Neuronal stem cell (in vitro differentiated cells): Measurements from ENCODE around the gene SBNO2.
A peak's percentile ranks its signal among the peaks of the same experiment; 100 is the strongest.

Experiments
- DNase-seq: peaks from one replicate; pipeline ENCODE4 v3.0.0-alpha.2; 2013; ENCODE audit warnings: low spot score
- H2AFZ ChIP-seq: one replicate; pipeline ENCODE4 v1.6.1; 2013; ENCODE audit warnings: mild to moderate bottlenecking, low read length, inconsistent platforms
- H2AK5ac ChIP-seq: 2 replicates; pipeline ENCODE4 v1.6.1; 2013; ENCODE audit warnings: low read depth, mild to moderate bottlenecking, inconsistent platforms, low read length, moderate library complexity, mixed read lengths
- H2BK120ac ChIP-seq: 2 replicates; pipeline ENCODE4 v1.6.1; 2013; ENCODE audit warnings: low read depth, mild to moderate bottlenecking, inconsistent platforms, low read length, moderate library complexity, mixed read lengths
- H2BK12ac ChIP-seq: one replicate; pipeline ENCODE4 v1.6.1; 2013; ENCODE audit warnings: low read length, inconsistent platforms
- H2BK15ac ChIP-seq: 2 replicates; pipeline ENCODE4 v1.6.1; 2013; ENCODE audit warnings: mild to moderate bottlenecking, low read length, inconsistent platforms, mixed read lengths
- H2BK5ac ChIP-seq: one replicate; pipeline ENCODE4 v1.6.1; 2013; ENCODE audit warnings: inconsistent platforms, mild to moderate bottlenecking, low read length, moderate library complexity
- H3K14ac ChIP-seq: one replicate; pipeline ENCODE4 v1.6.1; 2013; ENCODE audit warnings: low read length, inconsistent platforms
- H3K18ac ChIP-seq: 2 replicates; pipeline ENCODE4 v1.6.1; 2013; ENCODE audit warnings: low read length, inconsistent platforms
- H3K23ac ChIP-seq: 2 replicates; pipeline ENCODE4 v1.6.1; 2013; ENCODE audit warnings: low read depth, mild to moderate bottlenecking, mixed read lengths, low read length, inconsistent platforms; ENCODE audit not compliant: poor library complexity
- H3K27ac ChIP-seq: replicated peaks from 3 replicates; pipeline ENCODE4 v1.5.1; 2013; ENCODE audit warnings: low read length, inconsistent platforms
- H3K27me3 ChIP-seq, 3 experiments: 2 replicates each; pipeline ENCODE4 v1.6.1; 2013; ENCODE audit warnings: low read length in 3 of 3, mild to moderate bottlenecking in 2 of 3, inconsistent platforms in 1 of 3, low read depth in 1 of 3, mixed read lengths in 1 of 3, moderate library complexity in 1 of 3; ENCODE audit not compliant: control insufficient read depth in 3 of 3, insufficient read depth in 3 of 3
- H3K36me3 ChIP-seq, 2 donors: replicated peaks in 1 of 2; 2 replicates each; pipeline ENCODE4 v1.6.1; 2013; ENCODE audit warnings: low read length in 2 of 2; ENCODE audit not compliant: control insufficient read depth in 2 of 2, insufficient read depth in 2 of 2
- H3K4ac ChIP-seq: 2 replicates; pipeline ENCODE4 v1.6.1; 2013; ENCODE audit warnings: inconsistent platforms, mild to moderate bottlenecking, low read length, moderate library complexity
- H3K4me1 ChIP-seq, 2 donors: 1 replicate in 1 of 2; 2 replicates in 1 of 2; pipeline ENCODE4 v1.6.1; 2013; ENCODE audit warnings: low read length in 2 of 2, low read depth in 1 of 2; ENCODE audit not compliant: control insufficient read depth in 2 of 2, insufficient read depth in 1 of 2
- H3K4me2 ChIP-seq: one replicate; pipeline ENCODE4 v1.6.1; 2013; ENCODE audit warnings: mild to moderate bottlenecking, low read length, inconsistent platforms; ENCODE audit not compliant: insufficient read depth, poor library complexity, severe bottlenecking
- H3K4me3 ChIP-seq, 2 donors: 2 replicates each; pipeline ENCODE4 v1.5.1; 2013; ENCODE audit warnings: low read length in 2 of 2, mild to moderate bottlenecking in 2 of 2, inconsistent platforms in 1 of 2, moderate library complexity in 1 of 2
- H3K79me1 ChIP-seq: one replicate; pipeline ENCODE4 v1.6.1; 2013; ENCODE audit warnings: low read depth, mild to moderate bottlenecking, inconsistent platforms, low read length, moderate library complexity
- H3K9ac ChIP-seq: one replicate; pipeline ENCODE4 v1.6.1; 2013; ENCODE audit warnings: mild to moderate bottlenecking, low read depth, low read length, inconsistent platforms; ENCODE audit not compliant: poor library complexity
- H3K9me3 ChIP-seq, 2 donors: replicated peaks in 1 of 2; 2 replicates each; pipeline versions ENCODE3 to v1.6.1; 2013; ENCODE audit warnings: low read length in 2 of 2, mild to moderate bottlenecking in 2 of 2, inconsistent platforms in 1 of 2, low read depth in 1 of 2, mixed read lengths in 1 of 2, moderate library complexity in 1 of 2; ENCODE audit not compliant: control insufficient read depth in 2 of 2, insufficient read depth in 1 of 2
- H4K8ac ChIP-seq: one replicate; pipeline ENCODE4 v1.6.1; 2013; ENCODE audit warnings: low read depth, mild to moderate bottlenecking, inconsistent platforms, low read length, moderate library complexity
- H4K91ac ChIP-seq: one replicate; pipeline ENCODE4 v1.6.1; 2013; ENCODE audit warnings: low read length, low read depth, mild to moderate bottlenecking, inconsistent platforms; ENCODE audit not compliant: poor library complexity
- WGBS, 2 donors: extraction: QIAGEN DNeasy Blood & Tissue Kit; methylation state at CpG; one replicate each; pipeline ENCODE4 v1.1.7; 2013; ENCODE audit warnings: missing lambda C conversion rate in 2 of 2, mixed read lengths in 1 of 2; ENCODE audit not compliant: insufficient read length in 2 of 2, insufficient replicate concordance in 1 of 2; ENCODE audit errors: extremely low coverage in 2 of 2; 5-methylcytosine and 5-hydroxymethylcytosine counted together

The SBNO2 gene

GRCh38 chr19:1140272-1141027 is 33.6 kb downstream of the SBNO2 start:
- Histone ChIP-seq H2BK5ac (no peak overlapping the region), H3K27ac (no peak overlapping the region), H2BK120ac (no peak overlapping the region), H3K4ac (no peak overlapping the region), H2BK15ac (no peak overlapping the region), H3K4me1 (no peaks in the 10 kb centered on the region), H3K27me3 (no peaks in the 10 kb centered on the region), H3K4me2 (no peak overlapping the region), H3K18ac (no peak overlapping the region), H3K9ac (peak overlapping the region; percentile 44), H4K91ac (no peak overlapping the region), H3K79me1 (peaks cover 7% of the 10 kb centered on the region), H4K8ac (no peak overlapping the region), H3K23ac (no peak overlapping the region), H2AK5ac (no peak overlapping the region), H3K4me3 (no peak overlapping the region), H3K9me3 (peaks cover 2% of the 10 kb centered on the region in 2 donors), H2BK12ac (no peak overlapping the region), H3K36me3 (peaks cover 11 to 15% of the 10 kb centered on the region in 2 donors), H2AFZ (no peak overlapping the region), H3K14ac (no peak overlapping the region)
- no peak for DNase-seq
- WGBS, 2 donors = no CpG with 5 or more reads among the region's 39 CpGs

GRCh38 chr19:1139126-1139525 is 34.9 kb downstream of the SBNO2 start:
- no CpG with 5 or more reads among the region's 15 CpGs for WGBS, 2 donors
- Histone ChIP-seq H2AFZ (no peak overlapping the region), H4K91ac (no peak overlapping the region), H3K14ac (no peak overlapping the region), H3K27me3 (no peaks in the 10 kb centered on the region), H2BK12ac (no peak overlapping the region), H3K79me1 (peaks cover 9% of the 10 kb centered on the region), H3K4me2 (no peak overlapping the region), H3K18ac (no peak overlapping the region), H2BK120ac (no peak overlapping the region), H2AK5ac (no peak overlapping the region), H3K9me3 (peaks cover 2% of the 10 kb centered on the region in 2 donors), H3K4me1 (no peaks in the 10 kb centered on the region), H3K4ac (no peak overlapping the region), H3K9ac (peak overlapping the region; percentile 50), H2BK15ac (no peak overlapping the region), H3K4me3 (no peak overlapping the region), H3K36me3 (peaks cover 11 to 17% of the 10 kb centered on the region in 2 donors), H3K27ac (no peak overlapping the region), H4K8ac (no peak overlapping the region), H2BK5ac (no peak overlapping the region), H3K23ac (peak overlapping the region; percentile 17)
- no peak for DNase-seq

- H3K4ac ChIP-seq = no peak overlapping the region
- no CpG with 5 or more reads among the region's 11 CpGs for WGBS, 2 donors
Measured at GRCh38 chr19:1138121-1138520, 35.9 kb downstream of the SBNO2 start.

GRCh38 chr19:1136621-1137317 is 37.3 kb downstream of the SBNO2 start:
- H2AK5ac ChIP-seq = peak overlapping the region; percentile 15
- peaks cover 0 to 8% of the 10 kb centered on the region in 2 donors for H3K36me3 ChIP-seq
- H3K9ac ChIP-seq = no peak overlapping the region
- H3K4ac ChIP-seq = no peak overlapping the region
- H3K14ac ChIP-seq = no peak overlapping the region
- peak overlapping the region; percentile 43 for H3K23ac ChIP-seq
- no peak overlapping the region for H3K4me2 ChIP-seq
- no peak for DNase-seq
- H3K4me3 ChIP-seq = no peak overlapping the region
- WGBS, 2 donors = no CpG with 5 or more reads among the region's 25 CpGs
- no peak overlapping the region for H2AFZ ChIP-seq
- H4K91ac ChIP-seq = no peak overlapping the region
- H4K8ac ChIP-seq = no peak overlapping the region
- H3K9me3 ChIP-seq = no peaks in the 10 kb centered on the region
- no peak overlapping the region for H2BK12ac ChIP-seq
- no peak overlapping the region for H2BK120ac ChIP-seq
- no peak overlapping the region for H3K27ac ChIP-seq
- H2BK5ac ChIP-seq = no peak overlapping the region
- H3K27me3 ChIP-seq = no peaks in the 10 kb centered on the region
- H3K4me1 ChIP-seq = peaks cover 8 to 13% of the 10 kb centered on the region in 2 donors
- no peak overlapping the region for H3K18ac ChIP-seq
- H3K79me1 ChIP-seq = peaks cover 9% of the 10 kb centered on the region
- no peak overlapping the region for H2BK15ac ChIP-seq

More at GRCh38 chr19:1138121-1138520, 35.9 kb downstream of the SBNO2 start:
- Histone ChIP-seq H2AFZ (no peak overlapping the region), H3K27ac (no peak overlapping the region), H3K9me3 (peaks cover 2% of the 10 kb centered on the region in 2 donors), H4K8ac (no peak overlapping the region), H2BK15ac (no peak overlapping the region), H2BK12ac (no peak overlapping the region), H3K18ac (no peak overlapping the region), H3K27me3 (no peaks in the 10 kb centered on the region), H2BK120ac (no peak overlapping the region), H3K4me1 (no peaks in the 10 kb centered on the region), H4K91ac (no peak overlapping the region), H3K23ac (peak overlapping the region; percentile 17), H3K9ac (no peak overlapping the region), H3K14ac (no peak overlapping the region), H2BK5ac (no peak overlapping the region), H3K36me3 (peaks cover 6 to 12% of the 10 kb centered on the region in 2 donors), H3K4me2 (no peak overlapping the region), H2AK5ac (no peak overlapping the region), H3K4me3 (no peak overlapping the region), H3K79me1 (peaks cover 12% of the 10 kb centered on the region)
- no peak for DNase-seq
